HepG2 (cell line): ENCODE results near the gene TMEM185B. TPM values are rescaled to one million over a fixed set of nuclear protein-coding genes. Genes with fewer than 3 reads are reported as not detected.

ENCODE experiments used
- ATAC-seq: fragments of 200-7000 bp; cut with Tn5 transposase; 3 replicates; pipeline ENCODE4 v1.9.1; 2020; ENCODE audit warnings: mild to moderate bottlenecking, moderate library complexity
- BruUV-seq: library from RNA; stranded (reverse); fragments of 400-500 nt; replicated peaks from 2 replicates; lab custom pipeline; 2021; lab: Mats Ljungman, UMichigan
- CTCF ChIA-PET: fragments of 300-600 bp; formaldehyde crosslinking; extraction: SDS; loops from one replicate; lab custom pipeline; 2021; ENCODE audit warnings: low total read pairs, inconsistent platforms, low intra/inter-chr PET ratio; lab: Yijun Ruan, JAX
- POLR2A ChIA-PET: fragments of 350-600 bp; sonication (Branson Sonifier 250); formaldehyde crosslinking; loops from one replicate; lab custom pipeline; 2020; ENCODE audit warnings: antibody characterized with exemption, inconsistent platforms; lab: Yijun Ruan, JAX
- DNase-seq: peaks from one replicate; pipeline ENCODE4 v3.0.0-alpha.2; 2015; ENCODE audit warnings: low spot score
- FAIRE-seq: peaks from 3 replicates; lab custom pipeline; 2011; peaks lifted over from hg19 to GRCh38; lab: Jason Lieb, UNC
- H2AFZ ChIP-seq: one replicate; pipeline ENCODE4 v1.6.1; 2011; ENCODE audit warnings: low read length, inconsistent platforms
- H3K27ac ChIP-seq: fragments of 300-600 bp; 3 replicates; pipeline ENCODE4 v1.8.0; 2011; ENCODE audit warnings: mixed run types, mild to moderate bottlenecking, mixed read lengths, low read length, inconsistent platforms; ENCODE audit not compliant: insufficient read depth; ENCODE audit errors: extremely low read length
- H3K27me3 ChIP-seq, 2 experiments: fragments of 200-600 bp in 1 of 2; 2 replicates in 1 of 2; 3 replicates in 1 of 2; pipeline versions ENCODE4 v1.6.0 to v1.8.0; 2011; ENCODE audit warnings: low read length in 2 of 2, mild to moderate bottlenecking in 2 of 2, moderate library complexity in 2 of 2, inconsistent platforms in 1 of 2; ENCODE audit not compliant: insufficient read depth in 2 of 2, control insufficient read depth in 1 of 2
- H3K36me3 ChIP-seq, 2 experiments: fragments of 200-600 bp in 1 of 2; replicated peaks in 1 of 2; 2 replicates in 1 of 2; 3 replicates in 1 of 2; pipeline versions ENCODE4 v1.5.1 to v1.8.0; 2011; ENCODE audit warnings: low read length in 2 of 2, inconsistent platforms in 1 of 2; ENCODE audit not compliant: insufficient read depth in 2 of 2, control insufficient read depth in 1 of 2
- H3K4me1 ChIP-seq: 2 replicates; pipeline ENCODE4 v1.5.1; 2012; ENCODE audit warnings: low read length, inconsistent platforms; ENCODE audit not compliant: insufficient read depth
- H3K4me2 ChIP-seq: 2 replicates; pipeline ENCODE4 v1.6.0; 2011; ENCODE audit warnings: low read depth, low read length, inconsistent platforms
- H3K4me3 ChIP-seq, 3 experiments: fragments of 200-600 bp in 1 of 3; sonication (generic), shearing (Covaris generic) in 1 of 3; replicated peaks in 1 of 3; 2 replicates each; pipeline ENCODE4 v1.5.1; 2011 to 2016; ENCODE audit warnings: low read length in 3 of 3, inconsistent platforms in 2 of 3, low read depth in 2 of 3, mild to moderate bottlenecking in 2 of 3, control low read depth in 1 of 3, mixed read lengths in 1 of 3; ENCODE audit not compliant: insufficient read depth in 1 of 3
- H3K79me2 ChIP-seq: one replicate; pipeline ENCODE4 v1.6.1; 2011; ENCODE audit warnings: low read length, inconsistent platforms; ENCODE audit not compliant: insufficient read depth
- H3K9ac ChIP-seq: 2 replicates; pipeline ENCODE4 v1.6.0; 2011; ENCODE audit warnings: mild to moderate bottlenecking, low read depth, low read length, inconsistent platforms; ENCODE audit not compliant: insufficient read depth
- H3K9me3 ChIP-seq: 2 replicates; pipeline ENCODE4 v1.5.1; 2012; ENCODE audit warnings: mild to moderate bottlenecking, low read length
- H4K20me1 ChIP-seq: 2 replicates; pipeline ENCODE4 v1.6.0; 2011; ENCODE audit warnings: inconsistent platforms, mild to moderate bottlenecking, low read length, moderate library complexity; ENCODE audit not compliant: insufficient read depth
- ATF7-NPFF ChIP-seq: sonication (generic); formaldehyde crosslinking; IDR thresholded peaks from 2 replicates; pipeline ENCODE4 v1.8.1; 2023; ENCODE audit warnings: mild to moderate bottlenecking, low read depth, missing genetic modification reagents, moderate library complexity
- ATRX ChIP-seq: sonication (generic); formaldehyde crosslinking; IDR thresholded peaks from 2 replicates; pipeline ENCODE4 v1.4.0; 2020; ENCODE audit warnings: missing genetic modification reagents, borderline replicate concordance
- CHD4 ChIP-seq: fragments of 200-600 bp; sonication (generic); IDR thresholded peaks from 2 replicates; pipeline ENCODE4 v1.7.0; 2017; ENCODE audit warnings: mild to moderate bottlenecking, low read length, borderline replicate concordance
- KDM1A ChIP-seq: IDR thresholded peaks from 2 replicates; pipeline ENCODE4 v1.6.1; 2016; ENCODE audit warnings: missing compliant biosample characterization
- MED8 ChIP-seq: sonication (generic); formaldehyde crosslinking; IDR thresholded peaks from 2 replicates; pipeline ENCODE4 v1.8.1; 2023; ENCODE audit warnings: mild to moderate bottlenecking, missing genetic modification reagents; ENCODE audit not compliant: insufficient replicate concordance
- RCOR2 ChIP-seq: IDR thresholded peaks from 2 replicates; pipeline ENCODE4 v1.6.1; 2016; ENCODE audit warnings: missing biosample characterization, missing genetic modification reagents
- ZFAT ChIP-seq: sonication (generic); formaldehyde crosslinking; conservative IDR thresholded peaks from 2 replicates; pipeline ENCODE4 v1.8.1; 2023; ENCODE audit warnings: missing genetic modification reagents, inconsistent platforms
- ZMYM3 ChIP-seq: sonication (generic); formaldehyde crosslinking; IDR thresholded peaks from 2 replicates; pipeline ENCODE4 v1.5.1; 2020; ENCODE audit warnings: mild to moderate bottlenecking, missing genetic modification reagents
- ZNF124 ChIP-seq: sonication (generic); formaldehyde crosslinking; IDR thresholded peaks from 2 replicates; pipeline ENCODE4 v1.4.0; 2020; ENCODE audit warnings: missing genetic modification reagents
- ZNF33A ChIP-seq: sonication (generic); formaldehyde crosslinking; IDR thresholded peaks from 2 replicates; pipeline ENCODE4 v1.5.1; 2020; ENCODE audit warnings: missing genetic modification reagents, mild to moderate bottlenecking, moderate library complexity, borderline replicate concordance
- ZNF629 ChIP-seq: sonication (generic); formaldehyde crosslinking; conservative IDR thresholded peaks from 2 replicates; pipeline ENCODE4 v1.5.0; 2020; ENCODE audit warnings: missing genetic modification reagents
- ZNF768 ChIP-seq: sonication (generic); formaldehyde crosslinking; IDR thresholded peaks from 2 replicates; pipeline ENCODE4 v1.4.0; 2020; ENCODE audit warnings: missing genetic modification reagents
- ZNF781 ChIP-seq: sonication (generic); formaldehyde crosslinking; IDR thresholded peaks from 2 replicates; pipeline ENCODE4 v1.5.1; 2020; ENCODE audit warnings: borderline replicate concordance, mild to moderate bottlenecking, missing genetic modification reagents; ENCODE audit errors: not compliant biosample characterization
- WGBS: methylation state at CpG from one replicate; pipeline ENCODE4 v1.1.6; 2017; ENCODE audit warnings: low lambda C conversion rate; 5-methylcytosine and 5-hydroxymethylcytosine counted together
- in situ Hi-C: cut with HindIII; loops from 2 replicates; pipeline ENCODE4 v1.10.0; 2017; ENCODE audit warnings: low pct_unique_long_range_greater_than_20kb; ENCODE audit not compliant: extremely low pct_ligation_motif_present
- intact Hi-C: fragments of 100-400 bp; cut with micrococcal nuclease; formaldehyde crosslinking; loops from one replicate; pipeline ENCODE4 v1.10.0; 2022; ENCODE audit not compliant: unreplicated experiment
- polyA plus RNA-seq, 8 experiments: library from polyadenylated mRNA; depleted of rRNA in 3 of 8; stranded (reverse) in 7 of 8; unstranded in 1 of 8; fragments of >200 nt; fragmentation: Illumina TruSeq in 4 of 8; extraction: Trizol in 4 of 8; gene quantifications; 2 replicates each; pipeline versions ENCODE4 v1.2.1 to v1.2.3, GENCODE V29; 2011 to 2016; ENCODE audit warnings: low read depth in 4 of 8, missing spikeins in 1 of 8, mixed read lengths in 1 of 8; ENCODE audit not compliant: insufficient read depth in 1 of 8
- total RNA-seq, 5 experiments: library from RNA; depleted of rRNA; stranded (reverse); fragments of >200 nt; fragmentation: Illumina TruSeq; extraction: Trizol; gene quantifications; 2 replicates each; pipeline ENCODE4 v1.2.3, GENCODE V29; 2016; ENCODE audit warnings: low read depth in 1 of 5
- TF ChIP-seq, protein P1 (sequence below): sonication (generic); formaldehyde crosslinking; IDR thresholded peaks from 2 replicates; pipeline ENCODE4 v1.8.0; 2022; ENCODE audit warnings: low read depth, missing genetic modification reagents
- TF ChIP-seq, protein P2 (sequence below): sonication (generic); formaldehyde crosslinking; IDR thresholded peaks from 2 replicates; pipeline ENCODE4 v1.4.0; 2020; ENCODE audit warnings: missing genetic modification reagents

The TMEM185B gene
- total and polyA plus RNA-seq, 2 of the 13 experiments (the other 11 are each of a cell fraction or from before 2014, with no cell fraction given), result 5.6 to 7.0 TPM

DNA sequence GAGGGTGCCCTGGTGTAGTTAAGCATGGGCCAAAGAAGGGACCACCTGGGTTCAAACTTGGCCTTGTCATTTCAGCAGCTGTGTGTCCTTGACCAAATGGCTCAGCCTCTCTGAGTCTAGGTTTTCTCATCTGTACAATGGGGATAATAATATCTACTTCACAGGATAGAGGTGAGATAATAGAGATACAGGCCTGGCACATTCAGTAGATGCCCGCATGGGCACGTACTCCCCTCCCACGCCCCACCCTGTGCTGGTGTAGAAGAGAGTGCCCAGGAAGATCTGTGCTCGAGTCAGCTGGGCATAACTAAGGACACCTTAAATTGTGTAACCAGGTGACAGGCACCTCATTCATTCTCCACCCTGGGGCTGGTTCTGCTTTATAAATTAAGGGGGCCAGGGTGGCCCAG is 8.4 kb upstream of the TMEM185B start:
- Histone ChIP-seq H4K20me1 (no peaks in the 10 kb centered on the region), H3K36me3 (no peaks in the 10 kb centered on the region), H2AFZ (peak overlapping the region; percentile 94), H3K4me3 (peak overlapping the region in 2 of 3 experiments; percentile 74 to 77; a peak in 4 of 6 replicates), H3K9ac (no peak overlapping the region), H3K27ac (no peak overlapping the region), H3K27me3 (peaks cover 2 to 26% of the 10 kb centered on the region in 2 experiments; a peak in 3 of 5 replicates), H3K9me3 (no peaks in the 10 kb centered on the region), H3K4me1 (peaks cover 67% of the 10 kb centered on the region), H3K79me2 (no peaks in the 10 kb centered on the region), H3K4me2 (peak overlapping the region; percentile 95)
- BruUV-seq, result no TSS peak
- FAIRE-seq (no peak), ATAC-seq (no peak), DNase-seq (no peak)
- TF ChIP-seq ZNF768 (CRISPR knock-in tag), result peak; percentile 97
- TF ChIP-seq ZNF781 (CRISPR knock-in tag), result peak; percentile 3
- TF ChIP-seq ZNF33A (CRISPR knock-in tag), result no peak
- TF ChIP-seq ZNF124, result no peak
- peak; percentile 92 for TF ChIP-seq ZNF629 (CRISPR knock-in tag)
- peak; percentile 51; the same call in 1 of the 2 replicates for TF ChIP-seq CHD4
- TF ChIP-seq ATF7-NPFF (CRISPR knock-in tag), result 0 out of 2 replicates have a peak, but pooled peaks have one; percentile 10
- TF ChIP-seq KDM1A (CRISPR knock-in tag), result peak; percentile 85; the same call in 1 of the 2 replicates
- no peak for TF ChIP-seq ZFAT (CRISPR knock-in tag)
- TF ChIP-seq ATRX (CRISPR knock-in tag), result no peak
- TF ChIP-seq, protein P1, sequence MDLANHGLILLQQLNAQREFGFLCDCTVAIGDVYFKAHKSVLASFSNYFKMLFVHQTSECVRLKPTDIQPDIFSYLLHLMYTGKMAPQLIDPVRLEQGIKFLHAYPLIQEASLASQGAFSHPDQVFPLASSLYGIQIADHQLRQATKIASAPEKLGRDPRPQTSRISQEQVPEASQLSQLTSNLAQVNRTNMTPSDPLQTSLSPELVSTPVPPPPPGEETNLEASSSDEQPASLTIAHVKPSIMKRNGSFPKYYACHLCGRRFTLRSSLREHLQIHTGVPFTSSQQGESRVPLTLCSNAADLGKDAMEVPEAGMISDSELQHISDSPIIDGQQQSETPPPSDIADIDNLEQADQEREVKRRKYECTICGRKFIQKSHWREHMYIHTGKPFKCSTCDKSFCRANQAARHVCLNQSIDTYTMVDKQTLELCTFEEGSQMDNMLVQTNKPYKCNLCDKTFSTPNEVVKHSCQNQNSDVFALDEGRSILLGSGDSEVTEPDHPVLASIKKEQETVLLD (CRISPR knock-in tag), result no peak
- TF ChIP-seq MED8 (CRISPR knock-in tag), result no peak
- peak; percentile 87 for TF ChIP-seq ZMYM3 (CRISPR knock-in tag)
- TF ChIP-seq RCOR2 (CRISPR knock-in tag), result peak; percentile 23; the same call in 1 of the 2 replicates
- TF ChIP-seq, protein P2, sequence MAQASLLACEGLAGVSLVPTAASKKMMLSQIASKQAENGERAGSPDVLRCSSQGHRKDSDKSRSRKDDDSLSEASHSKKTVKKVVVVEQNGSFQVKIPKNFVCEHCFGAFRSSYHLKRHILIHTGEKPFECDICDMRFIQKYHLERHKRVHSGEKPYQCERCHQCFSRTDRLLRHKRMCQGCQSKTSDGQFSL (CRISPR knock-in tag), result no peak
- in situ Hi-C loops (no loop called here), intact Hi-C loops (loop anchor here (5.0 kb wide), 1 partner anchor 76 kb away; no protein-coding TSS in a partner anchor)
- ChIA-PET CTCF (no interaction called here), POLR2A (interaction anchor here (1.1 to 2.1 kb wide), 3 partner anchors 8 to 21 kb away, joined by 3 to 8 read pairs (median 5); partner anchors contain the start of genes RALB and TMEM185B)
- 58% methylated on average over 4 of the region's 4 CpGs for WGBS
